Dendritic cell treated with granulocyte-macrophage colony-stimulating factor and Interleukin-4, amounts not matched to agents 40 ng/mL and 50 ng/mL, for 4 days (primary cell): ENCODE data around the gene ACO2.
"Not testable (repeated sequence)": the region's sequence is repeated elsewhere in the genome, so short reads cannot be mapped to it uniquely, and the experiment has no call there.

ENCODE experiments used
- H3K27ac Mint-ChIP-seq: one replicate; pipeline ENCODE4 v1.8.0; 2022; ENCODE audit warnings: mild to moderate bottlenecking, mixed read lengths
- H3K27me3 Mint-ChIP-seq: one replicate; pipeline ENCODE4 v1.8.0; 2022; ENCODE audit warnings: mild to moderate bottlenecking, mixed read lengths
- H3K36me3 Mint-ChIP-seq: one replicate; pipeline ENCODE4 v1.8.0; 2022; ENCODE audit warnings: low read depth, mixed read lengths
- H3K4me1 Mint-ChIP-seq: one replicate; pipeline ENCODE4 v1.8.0; 2022; ENCODE audit warnings: low read depth, mixed read lengths
- H3K4me3 Mint-ChIP-seq: one replicate; pipeline ENCODE4 v1.8.0; 2022; ENCODE audit warnings: mild to moderate bottlenecking, moderate library complexity, mixed read lengths
- H3K9me3 Mint-ChIP-seq: one replicate; pipeline ENCODE4 v1.8.0; 2022; ENCODE audit warnings: mixed read lengths
- intact Hi-C: fragments of 100-400 bp; cut with micrococcal nuclease; formaldehyde crosslinking; loops from one replicate; pipeline ENCODE4 v1.15.0; 2022

Gene ACO2

GRCh38 chr22:41444360-41445128, 24.4 kb upstream of the ACO2 start:
- H3K9me3 Mint-ChIP-seq, result no peaks in the 10 kb centered on the region
- H3K27ac Mint-ChIP-seq, result peak overlapping the region; percentile 99
- H3K27me3 Mint-ChIP-seq, result no peaks in the 10 kb centered on the region
- peaks cover 24% of the 10 kb centered on the region for H3K4me1 Mint-ChIP-seq
- H3K4me3 Mint-ChIP-seq, result peak overlapping the region; percentile 100
- H3K36me3 Mint-ChIP-seq, result peaks cover 89% of the 10 kb centered on the region
- intact Hi-C loops, result no loop called here

GRCh38 chr22:41445129-41446056, 23.5 kb upstream of the ACO2 start:
- intact Hi-C loops, result loop anchor here (1.0 kb wide), 1 partner anchor 24 kb away; the partner anchor contains the start of gene ACO2
- Mint-ChIP-seq H3K9me3 (no peaks in the 10 kb centered on the region), H3K4me1 (peaks cover 25% of the 10 kb centered on the region), H3K4me3 (peak overlapping the region; percentile 100), H3K36me3 (peaks cover 80% of the 10 kb centered on the region), H3K27me3 (no peaks in the 10 kb centered on the region), H3K27ac (peak overlapping the region; percentile 99)

GRCh38 chr22:41446057-41446501, 22.8 kb upstream of the ACO2 start:
- no peaks in the 10 kb centered on the region for H3K9me3 Mint-ChIP-seq
- intact Hi-C loops, result loop anchor here (1.0 kb wide), 1 partner anchor 23 kb away; the partner anchor contains the start of gene ACO2

GRCh38 chr22:41446639-41447434, 22.1 kb upstream of the ACO2 start, which contains the start of gene TOB2:
TOB2 (minus strand) TSS chr22:41446801; CDS start chr22:41437345, 9,456 bp downstream.
- H3K9me3 Mint-ChIP-seq, result no peaks in the 10 kb centered on the region

More at GRCh38 chr22:41446057-41446501, 22.8 kb upstream of the ACO2 start:
- Mint-ChIP-seq H3K27ac (peak overlapping the region; percentile 99), H3K27me3 (no peaks in the 10 kb centered on the region), H3K4me1 (peaks cover 25% of the 10 kb centered on the region), H3K4me3 (peak overlapping the region; percentile 100), H3K36me3 (peaks cover 73% of the 10 kb centered on the region)

GRCh38 chr22:41447435-41448188, 21.3 kb upstream of the ACO2 start:
- peak overlapping the region; percentile 100 for H3K4me3 Mint-ChIP-seq
- peak overlapping the region; percentile 99 for H3K27ac Mint-ChIP-seq
- H3K36me3 Mint-ChIP-seq, result peaks cover 63% of the 10 kb centered on the region

More at GRCh38 chr22:41446639-41447434, 22.1 kb upstream of the ACO2 start, which contains the start of gene TOB2:
- H3K4me3 Mint-ChIP-seq, result peak within 1 kb of the TSS; percentile 100
- peaks cover 25% of the 10 kb centered on the region for H3K4me1 Mint-ChIP-seq
- peak within 1 kb of the TSS; percentile 99 for H3K27ac Mint-ChIP-seq
- peaks cover 66% of the 10 kb centered on the region for H3K36me3 Mint-ChIP-seq
- no peaks in the 10 kb centered on the region for H3K27me3 Mint-ChIP-seq
- intact Hi-C loops, result loop anchor here (1.0 kb wide), 1 partner anchor 22 kb away; the partner anchor contains the start of gene ACO2

GRCh38 chr22:41448189-41448808, 20.6 kb upstream of the ACO2 start:
- Mint-ChIP-seq H3K27me3 (no peaks in the 10 kb centered on the region), H3K4me3 (peak overlapping the region; percentile 100), H3K27ac (peak overlapping the region; percentile 99), H3K4me1 (peaks cover 12% of the 10 kb centered on the region), H3K9me3 (no peaks in the 10 kb centered on the region), H3K36me3 (peaks cover 57% of the 10 kb centered on the region)
- intact Hi-C loops, result loop anchor here (1.0 kb wide), 1 partner anchor 173 kb away; the partner anchor contains the start of genes DESI1 and XRCC6

More at GRCh38 chr22:41447435-41448188, 21.3 kb upstream of the ACO2 start:
- Mint-ChIP-seq H3K9me3 (no peaks in the 10 kb centered on the region), H3K4me1 (peaks cover 19% of the 10 kb centered on the region), H3K27me3 (no peaks in the 10 kb centered on the region)
- intact Hi-C loops, result loop anchor here (1.0 kb wide), 1 partner anchor 174 kb away; the partner anchor contains the start of genes DESI1 and XRCC6

GRCh38 chr22:41458161-41458728, 10.7 kb upstream of the ACO2 start:
- Mint-ChIP-seq H3K36me3 (peaks cover 48% of the 10 kb centered on the region), H3K4me1 (peaks cover 18% of the 10 kb centered on the region), H3K27ac (peak overlapping the region; percentile 20), H3K27me3 (no peaks in the 10 kb centered on the region), H3K9me3 (no peaks in the 10 kb centered on the region), H3K4me3 (no peak overlapping the region)
- intact Hi-C loops, result no loop called here

- no peak overlapping the region for H3K4me3 Mint-ChIP-seq
- peaks cover 18% of the 10 kb centered on the region for H3K4me1 Mint-ChIP-seq
- H3K9me3 Mint-ChIP-seq, result no peaks in the 10 kb centered on the region
- no peaks in the 10 kb centered on the region for H3K27me3 Mint-ChIP-seq
- intact Hi-C loops, result no loop called here
- H3K27ac Mint-ChIP-seq, result no peak overlapping the region
- peaks cover 60% of the 10 kb centered on the region for H3K36me3 Mint-ChIP-seq
Measured at GRCh38 chr22:41459431-41459830, 9.5 kb upstream of the ACO2 start.

GRCh38 chr22:41460071-41460470, 8.8 kb upstream of the ACO2 start:
- H3K27me3 Mint-ChIP-seq, H3K4me3 Mint-ChIP-seq, H3K9me3 Mint-ChIP-seq, intact Hi-C loops: not testable (repeated sequence)
- Mint-ChIP-seq H3K36me3 (peaks cover 66% of the 10 kb centered on the region), H3K4me1 (peaks cover 18% of the 10 kb centered on the region), H3K27ac (peak overlapping the region; percentile 52)

GRCh38 chr22:41461901-41462300, 7.0 kb upstream of the ACO2 start:
- H3K36me3 Mint-ChIP-seq, result peaks cover 85% of the 10 kb centered on the region
- intact Hi-C loops, result no loop called here
- H3K27me3 Mint-ChIP-seq, result no peaks in the 10 kb centered on the region
- no peaks in the 10 kb centered on the region for H3K9me3 Mint-ChIP-seq
- H3K4me3 Mint-ChIP-seq, result no peak overlapping the region
- H3K4me1 Mint-ChIP-seq, result peaks cover 19% of the 10 kb centered on the region
- no peak overlapping the region for H3K27ac Mint-ChIP-seq

- H3K36me3 Mint-ChIP-seq, result peaks cover 80% of the 10 kb centered on the region
- peaks cover 32% of the 10 kb centered on the region for H3K4me1 Mint-ChIP-seq
- no peaks in the 10 kb centered on the region for H3K9me3 Mint-ChIP-seq
- no peaks in the 10 kb centered on the region for H3K27me3 Mint-ChIP-seq
- intact Hi-C loops, result loop anchor here (1.0 kb wide), 1 partner anchor 23 kb away; the partner anchor contains the start of gene TOB2
- H3K4me3 Mint-ChIP-seq, result peak overlapping the region; percentile 97
- peak overlapping the region; percentile 99 for H3K27ac Mint-ChIP-seq
Measured at GRCh38 chr22:41469218-41469851, 418 bp downstream of the ACO2 start.
